NCI-H446 (cell line): ENCODE measurements around the gene F7.
"Not testable (repeated sequence)": the region's sequence is repeated elsewhere in the genome, so short reads cannot be mapped to it uniquely, and the experiment has no call there.

Experiments
- DNase-seq, 2 experiments: peaks; one replicate each; lab custom pipeline; 2025; lab: John Stamatoyannopoulos, UW

Gene F7

DNA sequence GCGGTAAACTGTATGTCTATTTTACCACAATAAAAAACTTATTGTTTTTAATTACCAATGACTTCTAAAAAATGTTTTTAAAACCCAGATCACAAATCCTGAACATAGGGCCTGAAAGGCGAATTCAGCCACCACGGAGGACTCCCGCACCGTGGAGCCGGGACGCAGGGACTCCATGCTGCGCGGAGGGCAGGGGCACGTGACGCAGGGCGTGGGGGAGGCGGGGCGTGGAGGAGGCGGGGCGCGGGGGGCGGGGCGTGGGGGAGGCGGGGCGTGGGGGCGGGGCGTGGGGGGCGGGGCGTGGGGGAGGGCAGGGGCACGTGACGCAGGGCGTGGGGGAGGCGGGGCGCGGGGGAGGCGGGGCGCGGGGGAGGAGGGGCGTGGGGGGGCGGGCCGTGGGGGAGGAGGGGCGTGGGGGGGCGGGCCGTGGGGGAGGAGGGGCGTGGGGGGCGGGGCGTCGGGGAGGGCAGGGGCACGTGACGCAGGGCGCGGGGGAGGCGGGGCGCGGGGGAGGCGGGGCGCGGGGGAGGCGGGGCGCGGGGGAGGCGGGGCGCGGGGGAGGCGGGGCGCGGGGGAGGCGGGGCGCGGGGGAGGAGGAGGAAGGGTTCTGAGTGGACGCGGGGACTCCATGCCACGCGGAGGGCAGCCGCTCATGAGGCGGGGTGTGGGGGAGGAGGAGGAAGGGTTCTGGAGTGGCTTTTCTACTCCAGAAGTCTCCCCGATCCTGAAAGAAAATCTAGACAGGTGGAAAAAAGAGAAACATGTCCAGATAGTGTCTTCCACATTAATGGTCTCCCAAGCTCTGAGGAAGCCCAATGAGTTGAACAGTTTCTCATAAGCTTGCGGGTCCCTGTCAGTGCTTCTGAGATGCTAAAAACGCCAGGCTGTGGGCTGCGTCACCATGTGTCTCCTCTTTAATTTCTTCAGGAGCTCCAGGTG lies 48.5 kb downstream of the F7 start:
- peak in 1 of 2 experiments; percentile 56 for DNase-seq

DNA sequence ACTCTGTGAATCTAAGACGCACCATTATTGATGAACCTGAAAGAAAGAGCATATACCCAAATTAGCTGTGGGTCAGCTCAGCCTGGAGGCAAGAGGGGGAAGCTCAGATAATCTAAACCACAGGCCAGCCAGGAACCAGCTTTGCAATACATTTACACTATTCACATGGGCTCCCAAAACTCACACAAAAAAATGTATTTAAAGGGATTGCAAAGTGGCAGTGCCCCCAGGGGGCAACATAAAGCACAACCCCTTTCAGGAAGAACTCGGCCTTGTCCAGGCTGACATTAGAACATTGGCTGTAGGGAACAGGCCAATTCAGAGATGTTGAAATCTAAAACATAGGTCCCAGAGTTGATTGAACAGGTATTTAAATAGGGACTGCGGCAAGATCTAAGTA lies 49.6 kb downstream of the F7 start:
- DNase-seq = no peak

DNA sequence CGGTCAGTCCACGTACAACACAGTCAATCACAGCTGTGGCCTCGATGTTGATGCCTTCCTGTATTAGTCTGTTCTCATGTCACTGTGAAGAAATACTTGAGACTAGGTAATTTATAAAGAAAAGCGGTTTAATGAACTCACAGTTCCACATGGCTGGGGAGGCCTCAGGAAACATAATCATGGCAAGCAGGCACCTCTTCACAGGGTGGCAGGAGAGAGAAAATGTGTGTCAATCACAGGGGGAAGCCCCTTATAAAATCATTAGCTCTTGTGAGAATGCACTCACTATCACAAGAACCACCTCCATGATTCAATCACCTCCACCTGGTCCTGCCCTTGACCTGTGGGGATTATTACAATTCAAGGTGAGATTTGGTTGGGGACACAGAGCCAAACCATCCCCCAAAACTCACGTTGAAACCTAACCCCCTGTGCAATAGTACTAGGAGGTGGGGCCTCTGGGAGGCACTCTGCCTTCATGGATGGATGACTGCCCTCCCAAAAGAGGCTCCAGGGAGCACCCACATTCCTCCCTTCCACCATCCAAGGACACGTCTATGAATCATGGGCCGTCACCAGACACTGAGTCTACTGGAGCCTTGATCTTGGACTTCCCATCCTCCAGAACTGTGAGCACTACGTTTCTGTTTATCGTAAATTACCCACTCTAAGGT lies 50.5 kb downstream of the F7 start:
- no peak for DNase-seq

DNA sequence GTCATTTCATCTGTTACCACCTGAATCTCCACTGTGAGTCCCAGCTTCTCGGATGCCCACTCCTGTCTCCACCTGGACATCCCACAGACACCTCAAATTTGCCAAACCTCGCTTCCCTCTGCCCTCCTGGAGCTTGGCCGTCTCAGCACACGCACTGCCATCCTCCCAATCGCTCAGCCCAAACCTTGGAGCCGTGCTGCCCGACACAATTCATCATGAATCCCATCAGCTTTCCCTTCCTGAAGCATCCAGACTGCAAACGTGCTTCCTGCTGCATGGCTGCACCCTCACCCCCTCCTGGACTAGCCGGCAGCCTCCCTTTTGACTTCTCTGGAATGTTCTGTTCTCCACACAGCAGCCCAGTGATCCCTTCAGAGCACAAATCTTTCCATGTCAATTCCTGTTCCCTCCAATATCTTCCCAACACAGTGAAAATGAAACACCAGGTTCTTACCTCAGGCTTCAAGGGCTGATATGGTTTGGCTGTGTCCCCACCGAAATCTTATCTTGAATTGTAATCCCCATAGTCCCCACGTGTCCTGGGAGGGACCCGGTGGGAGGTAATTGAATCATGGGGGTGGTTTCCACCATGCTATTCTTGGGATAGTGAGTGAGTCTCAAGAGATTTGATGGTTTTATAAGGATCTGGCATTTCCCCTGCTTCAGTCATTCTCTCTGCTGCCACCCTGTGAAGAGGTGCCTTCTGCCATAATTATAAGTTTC lies 51.8 kb downstream of the F7 start:
- DNase-seq = no peak

DNA sequence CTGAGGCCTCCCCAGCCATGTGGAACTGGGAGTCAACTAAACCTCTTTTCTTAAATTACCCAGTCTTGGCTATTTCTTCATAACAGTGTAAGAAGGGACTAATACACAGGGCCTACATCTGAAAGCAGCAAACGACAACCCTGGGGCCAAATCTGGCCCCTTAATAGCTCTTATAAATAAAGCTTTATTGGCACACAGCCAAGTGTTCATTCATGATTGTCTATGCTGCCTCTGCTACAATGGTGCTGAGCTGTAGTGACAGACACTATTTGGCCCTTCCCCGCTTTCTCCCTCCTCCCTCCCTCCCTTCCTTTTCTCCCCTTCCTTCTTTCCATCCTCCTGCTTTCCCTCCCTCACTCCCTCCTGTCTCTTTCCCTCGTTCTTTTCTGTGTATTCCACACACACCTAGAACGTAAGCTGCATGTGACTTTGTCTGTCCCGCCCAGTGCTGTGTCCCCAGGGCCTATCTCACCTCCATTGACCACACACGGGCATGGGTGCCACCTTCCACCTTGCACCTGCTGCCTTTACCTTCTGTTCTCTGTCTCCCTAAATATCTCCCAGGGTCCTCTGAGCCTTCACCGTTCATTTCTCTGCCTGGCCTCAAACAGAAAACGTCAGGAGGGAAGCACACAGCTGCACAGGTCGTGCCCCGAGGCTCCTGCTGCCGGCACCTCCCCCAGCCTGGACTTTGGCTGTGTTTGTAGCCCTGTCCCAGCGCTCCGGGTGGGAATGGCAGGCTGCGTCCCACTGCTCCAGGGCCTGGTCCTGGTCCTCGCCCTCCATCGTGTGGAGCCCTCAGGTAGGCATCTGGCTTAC lies 52.5 kb downstream of the F7 start, which contains the start of gene PROZ:
TSS of gene PROZ (plus strand) at position 720 of the 819 bp plus-strand sequence. CDS start at position 733, 13 bp downstream.
- no peak for DNase-seq

DNA sequence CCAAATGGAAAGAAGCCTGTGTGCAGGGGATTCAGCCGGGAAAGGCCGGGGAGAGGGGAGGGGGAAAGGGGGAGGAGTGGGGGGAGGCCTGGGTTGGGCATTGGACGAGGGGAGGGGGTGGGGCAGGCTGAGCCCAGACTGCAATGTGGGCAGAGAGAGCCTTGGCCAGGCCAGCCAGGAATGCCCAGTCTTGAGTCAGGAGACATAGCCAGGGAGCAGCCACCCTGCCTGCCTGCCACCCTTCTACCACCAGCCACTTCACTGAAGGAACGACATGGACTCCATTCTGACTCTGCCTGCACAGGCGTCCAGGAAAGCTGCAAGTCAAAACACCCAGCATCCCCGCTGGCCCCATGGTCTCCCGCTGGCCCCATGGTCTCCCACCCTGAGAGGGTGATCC lies 53.4 kb downstream of the F7 start:
- DNase-seq = no peak

DNA sequence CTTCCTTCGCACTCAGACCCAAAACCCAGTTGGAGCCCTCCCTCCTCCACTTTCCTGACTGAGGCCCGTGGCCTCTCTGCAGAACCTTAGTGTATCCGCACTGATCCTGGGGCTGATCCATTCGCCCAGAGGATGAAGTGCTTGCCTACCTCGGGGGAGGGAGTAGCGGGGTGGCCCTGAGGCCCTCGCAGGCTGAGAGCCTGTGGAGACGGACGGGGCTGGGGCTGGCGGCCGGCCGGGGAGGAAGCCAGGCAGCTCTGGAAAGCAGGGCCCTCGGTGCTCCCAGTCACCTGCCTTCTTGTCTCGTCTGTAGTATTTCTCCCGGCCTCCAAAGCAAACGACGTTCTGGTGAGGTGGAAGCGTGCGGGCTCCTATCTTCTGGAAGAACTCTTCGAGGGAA lies 54.1 kb downstream of the F7 start:
- no peak for DNase-seq

DNA sequence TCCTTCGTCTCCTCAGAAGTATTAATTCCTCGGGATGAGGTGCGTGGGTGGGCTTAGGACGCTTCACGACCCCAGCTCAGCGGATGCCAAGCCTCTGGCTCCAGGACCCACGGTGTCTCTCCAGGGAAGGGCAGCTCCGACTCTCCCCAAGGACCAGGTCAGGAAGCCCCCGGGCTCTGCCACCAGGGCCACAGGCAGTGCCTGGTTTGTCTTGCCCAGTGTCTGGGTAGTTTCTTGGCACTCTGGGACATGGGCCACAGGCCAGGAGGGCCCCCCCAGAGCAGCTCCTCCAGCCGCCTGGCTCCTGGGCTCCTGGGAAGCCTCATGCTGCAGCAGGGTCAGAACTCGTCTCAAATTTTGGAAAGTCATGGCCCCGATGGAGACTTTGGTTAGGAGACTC lies 55.4 kb downstream of the F7 start:
- DNase-seq = no peak

DNA sequence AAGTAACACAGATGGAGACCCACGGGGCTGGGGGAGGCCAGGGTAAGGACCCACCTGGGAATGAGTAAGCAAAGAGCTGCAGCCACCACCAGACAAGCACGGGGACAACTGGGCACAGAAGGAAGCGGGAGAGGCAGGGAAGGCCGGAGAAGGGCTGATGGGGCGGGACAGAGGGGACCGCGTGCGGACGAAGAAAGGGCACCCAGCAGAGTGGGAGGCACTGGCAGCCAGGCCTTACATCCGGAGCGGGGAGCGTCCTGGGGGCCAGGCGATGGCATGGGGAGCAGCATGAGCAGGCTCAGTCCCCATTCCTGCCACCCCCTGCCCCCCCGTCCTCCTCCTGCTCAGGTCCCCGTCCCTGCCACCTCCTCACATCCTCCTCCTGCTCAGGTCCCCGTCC lies 55.8 kb downstream of the F7 start:
- no peak for DNase-seq

DNA sequence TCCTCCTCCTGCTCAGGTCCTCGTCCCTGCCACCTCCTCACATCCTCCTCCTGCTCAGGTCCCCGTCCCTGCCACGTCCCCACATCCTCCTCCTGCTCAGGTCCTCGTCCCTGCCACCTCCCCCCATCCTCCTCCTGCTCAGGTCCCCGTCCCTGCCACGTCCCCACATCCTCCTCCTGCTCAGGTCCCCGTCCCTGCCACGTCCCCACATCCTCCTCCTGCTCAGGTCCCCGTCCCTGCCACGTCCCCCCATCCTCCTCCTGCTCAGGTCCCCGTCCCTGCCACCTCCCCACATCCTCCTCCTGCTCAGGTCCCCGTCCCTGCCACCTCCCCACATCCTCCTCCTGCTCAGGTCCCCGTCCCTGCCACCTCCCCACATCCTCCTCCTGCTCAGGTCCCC lies 56.4 kb downstream of the F7 start:
- not testable (repeated sequence) for DNase-seq

DNA sequence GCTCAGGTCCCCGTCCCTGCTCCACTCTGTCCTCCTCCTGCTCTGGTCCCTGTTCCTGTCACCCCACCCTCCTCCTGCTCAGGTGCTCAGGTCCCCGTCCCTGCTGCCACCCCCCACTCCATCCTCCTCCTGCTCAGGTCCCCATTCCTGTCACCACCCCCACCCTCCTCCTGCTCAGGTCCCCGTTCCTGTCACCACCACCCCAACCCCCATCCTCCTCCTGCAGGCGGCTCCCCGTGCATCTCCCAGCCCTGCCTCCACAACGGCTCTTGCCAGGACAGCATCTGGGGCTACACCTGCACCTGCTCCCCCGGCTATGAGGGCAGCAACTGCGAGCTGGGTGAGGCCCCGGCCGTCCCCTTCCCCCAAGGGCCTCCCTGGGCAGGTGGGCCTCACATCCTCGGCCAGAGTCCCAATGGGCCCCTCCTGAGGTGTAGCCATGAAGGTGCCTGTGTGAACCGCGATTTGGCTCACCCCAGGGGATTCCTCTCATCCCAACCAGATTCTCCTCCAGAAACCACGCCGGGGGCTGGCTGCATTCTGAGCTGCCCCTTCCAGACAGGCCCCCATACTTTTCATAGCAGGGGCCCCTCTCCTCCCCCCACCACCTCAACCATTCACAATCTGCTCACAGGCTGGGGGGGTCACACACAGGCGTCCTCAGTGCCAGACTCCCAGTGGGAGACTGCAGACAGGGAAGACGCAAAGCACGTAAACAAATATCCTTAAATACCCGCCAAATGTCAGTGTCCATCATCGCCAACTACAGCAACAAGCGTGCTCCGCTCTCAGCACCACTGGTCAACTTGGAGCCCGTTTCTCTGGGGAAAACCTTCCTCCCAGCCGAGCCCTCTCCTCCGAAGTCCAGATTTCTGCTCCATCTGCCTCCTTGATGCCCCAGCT lies 57.4 kb downstream of the F7 start:
- DNase-seq = no peak

DNA sequence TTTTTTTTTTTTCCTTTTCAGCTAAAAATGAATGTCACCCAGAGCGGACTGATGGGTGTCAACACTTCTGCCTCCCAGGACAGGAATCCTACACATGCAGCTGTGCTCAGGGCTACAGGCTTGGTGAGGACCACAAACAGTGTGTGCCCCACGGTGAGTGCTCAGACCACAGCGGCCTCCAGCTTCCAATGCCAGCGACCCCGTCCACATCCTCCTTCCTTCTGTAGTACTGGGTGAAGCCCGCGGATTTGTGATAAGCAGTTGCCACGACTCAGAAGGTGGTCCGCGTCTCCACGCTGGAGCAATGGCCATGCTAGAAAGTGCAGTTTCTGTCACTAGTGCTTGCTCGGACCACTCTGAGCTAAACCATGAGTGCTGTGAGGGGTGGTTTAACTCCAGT lies 58.9 kb downstream of the F7 start:
- no peak for DNase-seq

DNA sequence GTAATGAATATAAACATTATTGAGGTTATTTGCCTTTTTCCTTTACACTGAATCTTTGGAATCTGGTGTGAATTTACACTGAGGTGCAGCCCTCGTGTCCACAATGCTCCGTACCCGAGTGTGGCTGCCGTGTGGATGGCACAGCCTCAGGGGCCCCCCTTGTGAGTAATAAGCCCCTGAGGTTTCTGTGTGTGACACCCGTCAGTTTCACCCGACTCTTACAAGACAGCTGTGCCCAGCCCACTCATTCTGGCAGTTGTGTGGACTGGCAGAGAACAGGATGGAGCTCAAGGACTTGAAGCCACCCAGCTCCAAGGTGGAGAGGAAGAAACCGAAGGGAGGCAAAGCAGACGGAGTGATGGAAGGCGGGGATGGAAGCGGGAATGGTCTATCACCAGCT lies 60.7 kb downstream of the F7 start:
- no peak for DNase-seq

DNA sequence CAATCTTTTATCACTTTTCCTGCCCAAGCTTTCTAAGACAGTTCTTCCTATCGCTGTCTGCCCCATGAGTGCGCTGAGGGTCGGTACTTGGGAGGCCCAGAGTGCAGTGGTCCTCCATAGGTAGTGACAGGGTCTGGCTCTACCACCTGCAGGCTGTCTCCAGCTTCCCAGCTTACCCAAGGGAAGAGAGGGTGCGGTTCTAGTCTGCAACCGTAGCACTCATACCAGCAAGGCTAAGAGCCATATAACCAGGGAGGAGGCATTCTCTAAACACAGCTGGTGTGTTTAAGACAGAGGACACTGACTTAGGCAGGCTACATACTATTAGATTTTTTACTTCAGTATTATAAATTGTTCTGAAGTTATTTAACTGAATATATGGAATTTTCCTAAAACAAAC lies 61.1 kb downstream of the F7 start:
- DNase-seq = no peak

DNA sequence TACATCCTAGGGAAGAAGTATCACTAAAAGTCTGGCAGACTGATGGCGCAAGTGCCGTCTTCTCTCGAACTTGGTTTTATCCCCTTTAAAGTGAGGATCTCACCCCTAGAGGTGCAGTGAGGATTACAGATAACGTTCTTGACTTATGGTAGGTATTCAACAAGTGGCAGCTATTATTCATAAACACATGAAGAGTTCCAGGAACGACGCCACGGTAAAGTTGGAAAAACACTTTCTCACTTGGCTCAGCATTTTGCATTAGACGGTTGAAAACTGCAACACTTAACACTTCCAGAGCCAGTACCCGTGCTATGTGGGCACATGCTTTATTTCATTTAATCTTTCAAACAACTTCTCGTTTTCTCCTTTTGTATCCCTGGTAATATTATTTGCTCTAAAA lies 61.6 kb downstream of the F7 start:
- DNase-seq = no peak

DNA sequence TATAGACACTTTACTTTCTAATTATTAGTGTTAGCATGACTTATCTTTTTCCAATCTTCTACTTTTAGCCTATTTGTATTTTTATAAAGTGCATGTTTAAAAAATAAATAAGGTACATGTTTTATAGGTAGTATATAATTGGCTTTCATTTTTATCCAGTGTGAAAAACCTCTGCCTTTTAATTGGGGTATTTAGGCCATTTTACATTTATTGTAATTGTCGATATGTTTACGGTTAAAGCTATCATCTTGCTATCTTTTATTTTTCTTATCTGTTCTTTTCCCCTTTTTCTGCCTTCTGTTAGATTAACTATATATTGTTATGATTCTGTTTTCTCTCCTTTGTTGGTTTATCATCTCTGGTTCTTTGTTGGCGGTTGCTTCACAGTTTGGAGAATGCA lies 62.0 kb downstream of the F7 start:
- DNase-seq = no peak

DNA sequence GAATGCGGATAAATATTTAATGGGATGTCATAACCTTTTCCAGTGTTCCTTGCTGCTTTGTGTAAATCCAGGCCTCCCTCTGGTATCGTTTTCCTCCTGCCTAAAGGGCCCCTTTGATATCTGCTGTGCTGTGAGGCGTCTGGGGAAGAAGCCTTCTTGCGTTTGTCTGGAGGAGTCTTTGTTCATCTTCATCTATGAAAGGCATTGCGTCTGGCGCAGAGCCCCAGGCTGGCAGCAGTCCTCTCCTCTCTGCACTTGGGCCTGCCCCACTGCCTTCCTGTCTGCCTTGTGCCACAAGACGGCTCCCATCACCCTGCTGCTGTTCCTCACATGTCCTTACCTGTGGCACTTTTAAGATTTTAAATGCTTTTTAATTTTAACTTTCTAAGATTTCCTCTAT lies 62.6 kb downstream of the F7 start:
- DNase-seq = no peak

DNA sequence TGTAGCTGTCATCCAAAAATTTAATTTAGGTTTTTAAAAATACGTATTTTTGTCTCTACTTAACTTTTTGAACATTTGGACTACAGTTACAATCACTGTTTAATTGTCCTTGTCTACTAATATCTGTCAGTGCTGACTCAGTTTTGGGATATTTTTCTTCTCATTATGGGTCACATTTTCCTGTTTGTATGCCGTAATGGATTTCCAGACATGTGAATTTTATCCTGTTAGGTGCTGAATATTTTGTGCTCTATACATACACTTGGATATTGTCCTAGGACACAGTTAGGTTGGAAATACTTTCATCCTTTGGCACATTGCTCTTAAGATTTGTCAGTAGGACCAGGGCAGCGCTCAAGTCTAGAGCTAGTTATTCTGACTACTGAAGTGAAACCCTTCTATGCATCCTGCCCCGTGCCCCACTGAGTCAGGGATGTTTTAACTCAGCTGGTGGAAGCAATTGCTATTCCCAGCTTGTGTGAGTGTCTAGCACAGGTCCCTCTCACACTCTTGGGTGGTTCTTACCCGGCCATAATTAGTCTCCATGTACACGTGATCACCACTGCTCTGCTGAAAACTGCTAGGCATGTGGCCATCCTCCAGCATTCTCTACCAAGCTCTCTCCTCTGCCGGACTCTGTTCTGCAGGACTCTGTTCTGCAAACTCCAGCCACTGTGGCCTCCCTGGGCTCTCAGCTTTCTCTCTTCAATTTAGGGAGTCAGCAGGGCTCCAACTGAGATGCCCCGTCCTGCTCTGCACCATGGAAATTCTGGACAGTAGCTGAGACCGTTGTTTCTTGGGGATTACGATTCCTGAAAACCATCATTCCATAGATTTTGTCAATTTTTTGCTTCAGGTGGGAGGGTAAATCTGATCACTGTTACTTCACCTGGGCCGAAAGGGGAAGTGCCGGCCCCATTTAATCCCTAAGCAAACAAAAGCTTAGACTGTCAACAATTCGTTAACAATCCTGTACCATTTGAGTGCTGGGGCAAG lies 64.0 kb downstream of the F7 start:
- DNase-seq = no peak
